ENCODE measurements around the gene LMAN1L. TPM values are rescaled to one million over a fixed set of nuclear protein-coding genes. Genes with fewer than 3 reads are reported as not detected.

The LMAN1L gene
- total RNA-seq, 1 donor from 2014 or later = not detected

GRCh38 chr15:74863239-74864056 lies 50.8 kb downstream of the LMAN1L start:
- peak; percentile 44 for DNase-seq

- DNase-seq = no peak
Observed at GRCh38 chr15:74864296-74864695, 51.7 kb downstream of the LMAN1L start.

GRCh38 chr15:74865316-74865715 lies 52.7 kb downstream of the LMAN1L start:
- no peak for DNase-seq

- DNase-seq = peak; percentile 32
Observed at GRCh38 chr15:74866090-74866489, 53.5 kb downstream of the LMAN1L start.

- DNase-seq = no peak
Observed at GRCh38 chr15:74867466-74868038, 54.9 kb downstream of the LMAN1L start.

- DNase-seq = peak; percentile 59
Observed at GRCh38 chr15:74868059-74868458, 55.4 kb downstream of the LMAN1L start.

- no peak for DNase-seq
Observed at GRCh38 chr15:74869372-74869725, 56.7 kb downstream of the LMAN1L start.

- DNase-seq = peak; percentile 64
Observed at GRCh38 chr15:74869726-74870407, 57.2 kb downstream of the LMAN1L start.

- peak; percentile 28 for DNase-seq
Observed at GRCh38 chr15:74870436-74871215, 58.0 kb downstream of the LMAN1L start.

- DNase-seq = no peak
Observed at GRCh38 chr15:74872702-74873035, 60.0 kb downstream of the LMAN1L start.

GRCh38 chr15:74873036-74873755 lies 60.6 kb downstream of the LMAN1L start, which contains the start of gene SCAMP2:
SCAMP2 (minus strand) TSS chr15:74873365; CDS start chr15:74873255, 110 bp downstream.
- DNase-seq = peak; percentile 97

GRCh38 chr15:74873756-74874424 lies 61.3 kb downstream of the LMAN1L start:
- DNase-seq = no peak

Other genes with a start within 250 kb of the LMAN1L start
- gene CLK3, start 197.0 kb upstream of the LMAN1L start, total RNA-seq = 68.3 and 81.5 TPM in 2 replicates
- gene EDC3, start 116.8 kb upstream of the LMAN1L start, total RNA-seq = 21.4 and 31.4 TPM in 2 replicates
- gene CYP1A1, start 87.3 kb upstream of the LMAN1L start, total RNA-seq = 37.6 and 89.4 TPM in 2 replicates
- not detected in 2 replicates for gene CYP1A2, start 64.0 kb upstream of the LMAN1L start, total RNA-seq
- gene CSK, start 30.8 kb upstream of the LMAN1L start, total RNA-seq = 31.5 and 87.8 TPM in 2 replicates
- not detected in 2 replicates for gene CPLX3, start 13.8 kb downstream of the LMAN1L start, total RNA-seq
- 31.0 and 39.3 TPM in 2 replicates for gene ULK3, start 30.3 kb downstream of the LMAN1L start, total RNA-seq
- gene SCAMP2, start 60.5 kb downstream of the LMAN1L start, total RNA-seq = 32.5 and 46.0 TPM in 2 replicates
- 47.0 and 89.3 TPM in 2 replicates for gene MPI, start 77.2 kb downstream of the LMAN1L start, total RNA-seq
- 41.0 and 57.0 TPM in 2 replicates for gene FAM219B, start 94.0 kb downstream of the LMAN1L start, total RNA-seq
- gene COX5A, start 125.2 kb downstream of the LMAN1L start, total RNA-seq = 47.5 and 79.2 TPM in 2 replicates
- 25.8 and 31.1 TPM in 2 replicates for gene RPP25, start 143.9 kb downstream of the LMAN1L start, total RNA-seq
- gene SCAMP5, start 182.7 kb downstream of the LMAN1L start, total RNA-seq = 9.5 and 11.6 TPM in 2 replicates
- 14.0 and 14.5 TPM in 2 replicates for gene PPCDC, start 210.8 kb downstream of the LMAN1L start, total RNA-seq